HepG2 (cell line): Measurements from ENCODE around the gene RAB40C. TPM values are rescaled to one million over a fixed set of nuclear protein-coding genes. Genes with fewer than 3 reads are reported as not detected.
A peak's percentile ranks its signal among the peaks of the same experiment; 100 is the strongest.

Source experiments
- DMAP1 ChIP-seq: IDR thresholded peaks from 2 replicates; pipeline ENCODE4 v1.6.1; 2016
- GLI4 ChIP-seq: sonication (generic); formaldehyde crosslinking; IDR thresholded peaks from 2 replicates; pipeline ENCODE4 v1.5.1; 2020; ENCODE audit warnings: missing genetic modification reagents, mild to moderate bottlenecking, moderate library complexity, borderline replicate concordance
- GTF3A ChIP-seq: sonication (generic); formaldehyde crosslinking; conservative IDR thresholded peaks from 2 replicates; pipeline ENCODE4 v1.4.0; 2020; ENCODE audit warnings: mild to moderate bottlenecking, missing genetic modification reagents
- HDAC2 ChIP-seq: sonication (generic); formaldehyde crosslinking; IDR thresholded peaks from 2 replicates; pipeline ENCODE4 v1.4.0; 2020; ENCODE audit warnings: missing genetic modification reagents
- NCOA1 ChIP-seq: sonication (generic); formaldehyde crosslinking; IDR thresholded peaks from 2 replicates; pipeline ENCODE4 v1.9.0; 2021; ENCODE audit warnings: missing genetic modification reagents
- NPAS2 ChIP-seq: sonication (generic); formaldehyde crosslinking; IDR thresholded peaks from 2 replicates; pipeline ENCODE4 v1.8.0; 2022; ENCODE audit warnings: mild to moderate bottlenecking, missing genetic modification reagents, borderline replicate concordance
- NR3C1 ChIP-seq: sonication (generic); formaldehyde crosslinking; IDR thresholded peaks from 2 replicates; pipeline ENCODE4 v1.4.0; 2020; ENCODE audit warnings: missing genetic modification reagents
- PHF21A ChIP-seq: sonication (generic); formaldehyde crosslinking; IDR thresholded peaks from 2 replicates; pipeline ENCODE4 v1.5.0; 2020; ENCODE audit warnings: mild to moderate bottlenecking, missing genetic modification reagents
- RORA ChIP-seq: sonication (generic); formaldehyde crosslinking; IDR thresholded peaks from 2 replicates; pipeline ENCODE4 v1.5.0; 2020; ENCODE audit warnings: mild to moderate bottlenecking, missing genetic modification reagents, moderate library complexity
- SOX6 ChIP-seq, 2 experiments: fragments of 450-650 bp in 1 of 2; sonication (generic) in 1 of 2; formaldehyde crosslinking in 1 of 2; IDR thresholded peaks; 2 replicates each; pipeline versions ENCODE4 v1.4.0 to v1.6.1; 2017 to 2020; ENCODE audit warnings: antibody characterized with exemption in 1 of 2, mild to moderate bottlenecking in 1 of 2, missing genetic modification reagents in 1 of 2
- SP4 ChIP-seq: sonication (generic); formaldehyde crosslinking; IDR thresholded peaks from 2 replicates; pipeline ENCODE4 v1.8.1; 2023; ENCODE audit warnings: mild to moderate bottlenecking, missing genetic modification reagents
- TAF15 ChIP-seq: fragments of 200-400 bp; formaldehyde crosslinking; IDR thresholded peaks from one replicate; pipeline ENCODE4 v1.6.1; 2018; ENCODE audit warnings: mild to moderate bottlenecking, low read depth, low read length; ENCODE audit not compliant: poor library complexity, severe bottlenecking
- ZNF83 ChIP-seq: sonication (generic); formaldehyde crosslinking; IDR thresholded peaks from 2 replicates; pipeline ENCODE4 v1.4.0; 2020; ENCODE audit warnings: missing genetic modification reagents, mild to moderate bottlenecking, borderline replicate concordance
- ZNF879 ChIP-seq: sonication (generic); formaldehyde crosslinking; IDR thresholded peaks from 2 replicates; pipeline ENCODE4 v1.8.1; 2023; ENCODE audit warnings: missing genetic modification reagents
- ZSCAN20 ChIP-seq: sonication (generic); formaldehyde crosslinking; IDR thresholded peaks from 2 replicates; pipeline ENCODE4 v1.4.0; 2020; ENCODE audit warnings: missing genetic modification reagents, mild to moderate bottlenecking, borderline replicate concordance
- polyA plus RNA-seq, 8 experiments: library from polyadenylated mRNA; depleted of rRNA in 3 of 8; stranded (reverse) in 7 of 8; unstranded in 1 of 8; fragments of >200 nt; fragmentation: Illumina TruSeq in 4 of 8; extraction: Trizol in 4 of 8; gene quantifications; 2 replicates each; pipeline versions ENCODE4 v1.2.1 to v1.2.3, GENCODE V29; 2011 to 2016; ENCODE audit warnings: low read depth in 4 of 8, missing spikeins in 1 of 8, mixed read lengths in 1 of 8; ENCODE audit not compliant: insufficient read depth in 1 of 8
- total RNA-seq, 5 experiments: library from RNA; depleted of rRNA; stranded (reverse); fragments of >200 nt; fragmentation: Illumina TruSeq; extraction: Trizol; gene quantifications; 2 replicates each; pipeline ENCODE4 v1.2.3, GENCODE V29; 2016; ENCODE audit warnings: low read depth in 1 of 5
- TF ChIP-seq, protein P1 (sequence below): IDR thresholded peaks from 2 replicates; pipeline ENCODE4 v1.6.1; 2016; ENCODE audit warnings: mild to moderate bottlenecking
- TF ChIP-seq, protein P2 (sequence below): conservative IDR thresholded peaks from 2 replicates; pipeline ENCODE4 v1.6.1; 2018; ENCODE audit warnings: missing genetic modification reagents
- TF ChIP-seq, protein P3 (sequence below): sonication (generic); formaldehyde crosslinking; conservative IDR thresholded peaks from 2 replicates; pipeline ENCODE4 v1.4.0; 2020; ENCODE audit warnings: mild to moderate bottlenecking, missing genetic modification reagents, moderate library complexity
- TF ChIP-seq, protein P4 (sequence below): sonication (generic); formaldehyde crosslinking; IDR thresholded peaks from 2 replicates; pipeline ENCODE4 v1.4.0; 2020; ENCODE audit warnings: mild to moderate bottlenecking, low read depth, missing genetic modification reagents

RAB40C gene
- total and polyA plus RNA-seq, 2 of the 13 experiments (the other 11 are each of a cell fraction or from before 2014, with no cell fraction given): 7.7 to 11.5 TPM

DNA sequence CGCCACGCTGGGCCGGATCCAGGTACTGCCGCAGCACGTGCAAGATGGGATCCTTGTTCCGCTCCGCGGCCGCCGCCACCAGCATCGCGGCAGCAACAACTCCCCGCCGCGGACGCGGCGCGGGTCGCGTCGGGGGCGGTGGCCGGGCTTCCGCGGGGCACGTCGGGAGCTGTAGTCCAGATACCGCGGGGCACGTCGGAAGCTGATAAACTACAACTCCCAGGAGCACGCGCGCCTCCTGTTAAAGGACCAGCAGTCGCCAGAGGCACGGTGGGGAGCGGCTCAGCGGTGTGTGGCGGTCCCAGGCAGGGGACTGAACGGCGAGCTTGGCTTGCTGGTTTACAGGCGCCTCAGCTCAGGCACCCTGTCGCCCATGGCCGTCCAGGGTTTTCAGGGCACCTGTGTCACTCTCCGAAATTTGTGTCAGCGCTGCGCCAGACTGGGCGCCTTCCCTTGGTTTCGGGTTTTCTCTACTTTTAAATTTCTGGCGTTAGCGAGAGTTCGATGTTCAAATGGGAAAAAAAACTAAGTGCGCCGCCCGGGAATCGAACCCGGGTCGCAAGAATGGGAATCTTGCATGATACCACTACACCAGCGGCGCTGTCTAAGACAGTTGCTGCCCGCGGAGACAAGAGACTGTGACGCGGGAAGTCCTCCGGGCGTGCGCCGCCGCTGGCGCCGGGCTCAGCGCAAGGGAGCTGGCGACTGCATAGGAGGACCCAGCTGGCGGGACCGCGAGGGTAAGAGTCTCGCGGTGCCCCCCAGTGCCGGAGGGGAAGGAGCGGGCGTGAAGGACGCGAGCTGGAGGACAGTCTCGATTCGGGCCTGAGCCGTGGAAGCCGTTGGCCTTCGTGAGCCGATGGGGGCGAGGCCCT, 46.6 kb downstream of the RAB40C start, which contains the start of gene METTL26 (continued):
- TF ChIP-seq, protein P1, sequence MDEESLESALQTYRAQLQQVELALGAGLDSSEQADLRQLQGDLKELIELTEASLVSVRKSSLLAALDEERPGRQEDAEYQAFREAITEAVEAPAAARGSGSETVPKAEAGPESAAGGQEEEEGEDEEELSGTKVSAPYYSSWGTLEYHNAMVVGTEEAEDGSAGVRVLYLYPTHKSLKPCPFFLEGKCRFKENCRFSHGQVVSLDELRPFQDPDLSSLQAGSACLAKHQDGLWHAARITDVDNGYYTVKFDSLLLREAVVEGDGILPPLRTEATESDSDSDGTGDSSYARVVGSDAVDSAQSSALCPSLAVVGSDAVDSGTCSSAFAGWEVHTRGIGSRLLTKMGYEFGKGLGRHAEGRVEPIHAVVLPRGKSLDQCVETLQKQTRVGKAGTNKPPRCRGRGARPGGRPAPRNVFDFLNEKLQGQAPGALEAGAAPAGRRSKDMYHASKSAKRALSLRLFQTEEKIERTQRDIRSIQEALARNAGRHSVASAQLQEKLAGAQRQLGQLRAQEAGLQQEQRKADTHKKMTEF (CRISPR knock-in tag): peak; percentile 73
- no peak for TF ChIP-seq GTF3A (CRISPR knock-in tag)
- TF ChIP-seq RORA (CRISPR knock-in tag): no peak
- TF ChIP-seq PHF21A (CRISPR knock-in tag): peak; percentile 38; the same call in 1 of the 2 replicates
- TF ChIP-seq TAF15: no peak
- no peak for TF ChIP-seq ZSCAN20 (CRISPR knock-in tag)
- TF ChIP-seq, protein P2, sequence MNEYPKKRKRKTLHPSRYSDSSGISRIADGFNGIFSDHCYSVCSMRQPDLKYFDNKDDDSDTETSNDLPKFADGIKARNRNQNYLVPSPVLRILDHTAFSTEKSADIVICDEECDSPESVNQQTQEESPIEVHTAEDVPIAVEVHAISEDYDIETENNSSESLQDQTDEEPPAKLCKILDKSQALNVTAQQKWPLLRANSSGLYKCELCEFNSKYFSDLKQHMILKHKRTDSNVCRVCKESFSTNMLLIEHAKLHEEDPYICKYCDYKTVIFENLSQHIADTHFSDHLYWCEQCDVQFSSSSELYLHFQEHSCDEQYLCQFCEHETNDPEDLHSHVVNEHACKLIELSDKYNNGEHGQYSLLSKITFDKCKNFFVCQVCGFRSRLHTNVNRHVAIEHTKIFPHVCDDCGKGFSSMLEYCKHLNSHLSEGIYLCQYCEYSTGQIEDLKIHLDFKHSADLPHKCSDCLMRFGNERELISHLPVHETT: no peak
- TF ChIP-seq NPAS2 (CRISPR knock-in tag): no peak
- TF ChIP-seq HDAC2 (CRISPR knock-in tag): no peak; the same call in 1 of the 2 replicates
- no peak for TF ChIP-seq NCOA1 (CRISPR knock-in tag)
- no peak for TF ChIP-seq NR3C1 (CRISPR knock-in tag)
- no peak for TF ChIP-seq ZNF83 (CRISPR knock-in tag)
- TF ChIP-seq, protein P3, sequence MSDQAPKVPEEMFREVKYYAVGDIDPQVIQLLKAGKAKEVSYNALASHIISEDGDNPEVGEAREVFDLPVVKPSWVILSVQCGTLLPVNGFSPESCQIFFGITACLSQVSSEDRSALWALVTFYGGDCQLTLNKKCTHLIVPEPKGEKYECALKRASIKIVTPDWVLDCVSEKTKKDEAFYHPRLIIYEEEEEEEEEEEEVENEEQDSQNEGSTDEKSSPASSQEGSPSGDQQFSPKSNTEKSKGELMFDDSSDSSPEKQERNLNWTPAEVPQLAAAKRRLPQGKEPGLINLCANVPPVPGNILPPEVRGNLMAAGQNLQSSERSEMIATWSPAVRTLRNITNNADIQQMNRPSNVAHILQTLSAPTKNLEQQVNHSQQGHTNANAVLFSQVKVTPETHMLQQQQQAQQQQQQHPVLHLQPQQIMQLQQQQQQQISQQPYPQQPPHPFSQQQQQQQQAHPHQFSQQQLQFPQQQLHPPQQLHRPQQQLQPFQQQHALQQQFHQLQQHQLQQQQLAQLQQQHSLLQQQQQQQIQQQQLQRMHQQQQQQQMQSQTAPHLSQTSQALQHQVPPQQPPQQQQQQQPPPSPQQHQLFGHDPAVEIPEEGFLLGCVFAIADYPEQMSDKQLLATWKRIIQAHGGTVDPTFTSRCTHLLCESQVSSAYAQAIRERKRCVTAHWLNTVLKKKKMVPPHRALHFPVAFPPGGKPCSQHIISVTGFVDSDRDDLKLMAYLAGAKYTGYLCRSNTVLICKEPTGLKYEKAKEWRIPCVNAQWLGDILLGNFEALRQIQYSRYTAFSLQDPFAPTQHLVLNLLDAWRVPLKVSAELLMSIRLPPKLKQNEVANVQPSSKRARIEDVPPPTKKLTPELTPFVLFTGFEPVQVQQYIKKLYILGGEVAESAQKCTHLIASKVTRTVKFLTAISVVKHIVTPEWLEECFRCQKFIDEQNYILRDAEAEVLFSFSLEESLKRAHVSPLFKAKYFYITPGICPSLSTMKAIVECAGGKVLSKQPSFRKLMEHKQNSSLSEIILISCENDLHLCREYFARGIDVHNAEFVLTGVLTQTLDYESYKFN (CRISPR knock-in tag): no peak; the same call in 1 of the 2 replicates
- TF ChIP-seq, protein P4, sequence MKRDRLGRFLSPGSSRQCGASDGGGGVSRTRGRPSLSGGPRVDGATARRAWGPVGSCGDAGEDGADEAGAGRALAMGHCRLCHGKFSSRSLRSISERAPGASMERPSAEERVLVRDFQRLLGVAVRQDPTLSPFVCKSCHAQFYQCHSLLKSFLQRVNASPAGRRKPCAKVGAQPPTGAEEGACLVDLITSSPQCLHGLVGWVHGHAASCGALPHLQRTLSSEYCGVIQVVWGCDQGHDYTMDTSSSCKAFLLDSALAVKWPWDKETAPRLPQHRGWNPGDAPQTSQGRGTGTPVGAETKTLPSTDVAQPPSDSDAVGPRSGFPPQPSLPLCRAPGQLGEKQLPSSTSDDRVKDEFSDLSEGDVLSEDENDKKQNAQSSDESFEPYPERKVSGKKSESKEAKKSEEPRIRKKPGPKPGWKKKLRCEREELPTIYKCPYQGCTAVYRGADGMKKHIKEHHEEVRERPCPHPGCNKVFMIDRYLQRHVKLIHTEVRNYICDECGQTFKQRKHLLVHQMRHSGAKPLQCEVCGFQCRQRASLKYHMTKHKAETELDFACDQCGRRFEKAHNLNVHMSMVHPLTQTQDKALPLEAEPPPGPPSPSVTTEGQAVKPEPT (CRISPR knock-in tag): no peak
- no peak for TF ChIP-seq ZNF879
- no peak for TF ChIP-seq SOX6 (IDR thresholded peaks at IDR 0.05)
- TF ChIP-seq SOX6 (CRISPR knock-in tag; IDR thresholded peaks at IDR 0.05): peak; percentile 44
- TF ChIP-seq DMAP1 (CRISPR knock-in tag): peak; percentile 63; the same call in 1 of the 2 replicates
- TF ChIP-seq SP4 (CRISPR knock-in tag): peak; percentile 82
- no peak for TF ChIP-seq GLI4
